ENCODE data around the gene P4HA2.

- no peak for TF ChIP-seq CTCF (IDR thresholded peaks at IDR 0.05; ENCODE audit: poor library complexity)
- no peak for TF ChIP-seq EZH2 (IDR thresholded peaks at IDR 0.05; ENCODE audit: borderline replicate concordance)
- no peak for TF ChIP-seq EZH2phosphoT487 (IDR thresholded peaks at IDR 0.05; ENCODE audit: low read depth, severe bottlenecking, unreplicated experiment)
Observed at GRCh38 chr5:132268769-132269551, 41.3 kb upstream of the P4HA2 start.
